PC-9 (cell line): ENCODE results near the gene TRIM44. TPM values are rescaled to one million over a fixed set of nuclear protein-coding genes. Genes with fewer than 3 reads are reported as not detected.

ENCODE experiments used
- BruUV-seq: library from RNA; stranded (reverse); fragments of 400-500 nt; replicated peaks from 2 replicates; lab custom pipeline; 2021; lab: Mats Ljungman, UMichigan
- CTCF ChIA-PET: fragments of 300-600 bp; sonication (Branson Sonifier 250); formaldehyde crosslinking; loops from one replicate; lab custom pipeline; 2022; ENCODE audit warnings: antibody characterized with exemption; lab: Charles Lee
- POLR2A ChIA-PET: fragments of 300-600 bp; sonication (Branson Sonifier 250); formaldehyde crosslinking; loops from one replicate; lab custom pipeline; 2022; ENCODE audit warnings: antibody characterized with exemption; ENCODE audit not compliant: unreplicated experiment; lab: Charles Lee
- DNase-seq, 2 experiments: peaks; one replicate each; pipeline versions ENCODE4 v3.0.0 to v3.0.0-alpha.2; 2015 to 2022; ENCODE audit warnings: mixed read lengths in 1 of 2
- H2AFZ ChIP-seq: fragments of 200-600 bp; sonication (generic); 2 replicates; pipeline ENCODE4 v1.8.1; 2017; ENCODE audit warnings: antibody characterized with exemption
- H3F3A ChIP-seq: fragments of 200-600 bp; sonication (generic); 2 replicates; pipeline ENCODE4 v1.8.1; 2017; ENCODE audit warnings: antibody characterized with exemption, mild to moderate bottlenecking, low read depth; ENCODE audit not compliant: insufficient read depth
- H3K27ac ChIP-seq: fragments of 200-600 bp; sonication (generic); 2 replicates; pipeline ENCODE4 v1.6.1; 2016; ENCODE audit warnings: mixed run types
- H3K27me3 ChIP-seq: fragments of 200-600 bp; sonication (generic); 2 replicates; pipeline ENCODE4 v1.6.1; 2016; ENCODE audit warnings: low read depth, mixed run types; ENCODE audit not compliant: insufficient read depth
- H3K36me3 ChIP-seq: fragments of 200-600 bp; sonication (generic); 2 replicates; pipeline ENCODE4 v1.6.1; 2016; ENCODE audit warnings: low read depth, mixed run types
- H3K4me1 ChIP-seq: fragments of 200-600 bp; sonication (generic); replicated peaks from 2 replicates; pipeline ENCODE4 v1.6.1; 2016; ENCODE audit warnings: mixed run types; ENCODE audit not compliant: insufficient read depth
- H3K4me2 ChIP-seq: fragments of 200-600 bp; sonication (generic); 2 replicates; pipeline ENCODE4 v1.6.1; 2017; ENCODE audit warnings: mixed run types
- H3K4me3 ChIP-seq: fragments of 200-600 bp; sonication (generic); 2 replicates; pipeline ENCODE4 v1.6.1; 2016; ENCODE audit warnings: mixed run types
- H3K79me2 ChIP-seq: fragments of 200-600 bp; sonication (generic); 2 replicates; pipeline ENCODE4 v1.6.1; 2017; ENCODE audit warnings: low read depth, mixed run types
- H3K9me2 ChIP-seq: fragments of 200-600 bp; sonication (generic); 2 replicates; pipeline ENCODE4 v1.8.1; 2017; ENCODE audit warnings: mild to moderate bottlenecking; ENCODE audit not compliant: insufficient read depth
- H3K9me3 ChIP-seq: fragments of 200-600 bp; sonication (generic); 2 replicates; pipeline ENCODE4 v1.8.1; 2016; ENCODE audit warnings: low read depth; ENCODE audit not compliant: insufficient read depth
- H4K20me1 ChIP-seq: fragments of 200-600 bp; sonication (generic); 2 replicates; pipeline ENCODE4 v1.8.1; 2017; ENCODE audit not compliant: insufficient read depth
- EZH2 ChIP-seq: fragments of 200-600 bp; sonication (generic); IDR thresholded peaks from 2 replicates; pipeline ENCODE4 v1.8.0; 2017; ENCODE audit warnings: antibody characterized with exemption, low read depth
- intact Hi-C: fragments of 100-400 bp; cut with micrococcal nuclease; formaldehyde crosslinking; loops from one replicate; pipeline ENCODE4 v1.10.0; 2022; ENCODE audit not compliant: unreplicated experiment
- total RNA-seq: library from RNA; stranded (reverse); gene quantifications from 2 replicates; pipeline ENCODE4 v1.2.3, GENCODE V29; 2021
- TF ChIP-seq, protein P1 (sequence below): fragments of 200-600 bp; sonication (generic); conservative IDR thresholded peaks from 2 replicates; pipeline ENCODE4 v1.6.1; 2017; ENCODE audit warnings: mixed run types, antibody characterized with exemption, mild to moderate bottlenecking, moderate library complexity

TRIM44 gene
- total RNA-seq, 1 experiment from 2014 or later: 100 TPM

DNA sequence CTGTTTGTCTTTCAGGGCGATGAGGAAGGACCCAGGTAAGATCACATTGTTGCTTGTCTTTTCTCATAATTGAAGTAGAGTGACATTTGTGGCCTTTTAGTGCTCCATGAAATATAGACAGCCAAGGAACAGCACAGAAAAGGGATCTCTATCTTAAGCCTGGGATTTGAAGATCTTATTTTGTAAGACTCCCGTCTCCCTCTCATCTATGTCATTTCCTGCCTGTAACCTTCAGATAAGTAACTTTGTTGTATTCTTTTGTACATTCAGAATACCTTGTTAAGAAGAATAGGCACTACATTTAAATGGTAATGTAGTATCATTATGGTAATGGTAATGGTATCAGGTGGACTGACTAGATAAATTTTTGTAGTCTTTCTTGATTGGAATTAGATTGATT is 72.8 kb downstream of the TRIM44 start:
- intact Hi-C loops: no loop called here
- Histone ChIP-seq H3K4me3 (no peak overlapping the region), H4K20me1 (peaks cover 4% of the 10 kb centered on the region), H3K9me3 (peaks cover 5% of the 10 kb centered on the region), H3K27me3 (no peaks in the 10 kb centered on the region), H3K79me2 (0 out of 2 replicates have a peak, but pooled peaks cover 5% of the 10 kb centered on the region), H3K27ac (no peak overlapping the region), H3K36me3 (peaks cover 30% of the 10 kb centered on the region; the same call in 1 of the 2 replicates), H3K9me2 (no peaks in the 10 kb centered on the region), H2AFZ (no peak overlapping the region), H3K4me1 (no peaks in the 10 kb centered on the region), H3K4me2 (no peak overlapping the region), H3F3A (peaks cover 4% of the 10 kb centered on the region; the same call in 1 of the 2 replicates)
- ChIA-PET POLR2A (no interaction called here), CTCF (interaction anchor here (1.2 kb wide), 1 partner anchor 87 kb away, joined by 6 read pairs; no protein-coding TSS in a partner anchor)
- TF ChIP-seq, protein P1, sequence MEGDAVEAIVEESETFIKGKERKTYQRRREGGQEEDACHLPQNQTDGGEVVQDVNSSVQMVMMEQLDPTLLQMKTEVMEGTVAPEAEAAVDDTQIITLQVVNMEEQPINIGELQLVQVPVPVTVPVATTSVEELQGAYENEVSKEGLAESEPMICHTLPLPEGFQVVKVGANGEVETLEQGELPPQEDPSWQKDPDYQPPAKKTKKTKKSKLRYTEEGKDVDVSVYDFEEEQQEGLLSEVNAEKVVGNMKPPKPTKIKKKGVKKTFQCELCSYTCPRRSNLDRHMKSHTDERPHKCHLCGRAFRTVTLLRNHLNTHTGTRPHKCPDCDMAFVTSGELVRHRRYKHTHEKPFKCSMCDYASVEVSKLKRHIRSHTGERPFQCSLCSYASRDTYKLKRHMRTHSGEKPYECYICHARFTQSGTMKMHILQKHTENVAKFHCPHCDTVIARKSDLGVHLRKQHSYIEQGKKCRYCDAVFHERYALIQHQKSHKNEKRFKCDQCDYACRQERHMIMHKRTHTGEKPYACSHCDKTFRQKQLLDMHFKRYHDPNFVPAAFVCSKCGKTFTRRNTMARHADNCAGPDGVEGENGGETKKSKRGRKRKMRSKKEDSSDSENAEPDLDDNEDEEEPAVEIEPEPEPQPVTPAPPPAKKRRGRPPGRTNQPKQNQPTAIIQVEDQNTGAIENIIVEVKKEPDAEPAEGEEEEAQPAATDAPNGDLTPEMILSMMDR: no peak
- no peak for TF ChIP-seq EZH2
- no peak for DNase-seq
- BruUV-seq: no TSS peak

DNA sequence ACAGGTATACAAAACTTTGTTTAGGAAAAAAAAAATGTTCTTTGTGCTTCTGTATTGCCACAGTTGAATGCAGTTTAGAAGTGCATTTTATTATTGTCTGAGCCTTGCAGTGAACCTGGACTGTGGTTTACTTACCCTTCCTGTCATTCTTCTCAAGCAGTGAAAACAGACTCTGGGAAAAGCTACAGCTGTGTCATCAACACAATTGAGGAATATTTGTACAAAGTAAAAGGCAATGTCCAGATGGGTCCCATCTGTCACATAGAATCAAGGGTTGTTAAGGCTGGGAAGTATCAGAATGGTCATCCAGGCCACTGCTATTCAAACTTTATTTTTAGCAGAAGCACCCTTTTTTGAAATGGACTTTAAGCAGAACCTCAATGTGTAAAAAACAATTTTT is 73.3 kb downstream of the TRIM44 start:
- H3K4me3 ChIP-seq: no peak overlapping the region
- 0 out of 2 replicates have a peak, but pooled peaks cover 5% of the 10 kb centered on the region for H3K79me2 ChIP-seq
- H3K27ac ChIP-seq: no peak overlapping the region
- BruUV-seq: no TSS peak
- ChIA-PET CTCF (no interaction called here), POLR2A (no interaction called here)
- H3K4me1 ChIP-seq: no peaks in the 10 kb centered on the region
- intact Hi-C loops: no loop called here
- no peaks in the 10 kb centered on the region for H3K9me2 ChIP-seq
- H3K36me3 ChIP-seq: peaks cover 28% of the 10 kb centered on the region; the same call in 1 of the 2 replicates
- DNase-seq: no peak
- no peak overlapping the region for H2AFZ ChIP-seq
- H3F3A ChIP-seq: peaks cover 3% of the 10 kb centered on the region; the same call in 1 of the 2 replicates
- peaks cover 4% of the 10 kb centered on the region for H4K20me1 ChIP-seq
- TF ChIP-seq EZH2: no peak
- TF ChIP-seq, protein P1: no peak
- no peak overlapping the region for H3K4me2 ChIP-seq
- peaks cover 4% of the 10 kb centered on the region for H3K9me3 ChIP-seq
- no peaks in the 10 kb centered on the region for H3K27me3 ChIP-seq

DNA sequence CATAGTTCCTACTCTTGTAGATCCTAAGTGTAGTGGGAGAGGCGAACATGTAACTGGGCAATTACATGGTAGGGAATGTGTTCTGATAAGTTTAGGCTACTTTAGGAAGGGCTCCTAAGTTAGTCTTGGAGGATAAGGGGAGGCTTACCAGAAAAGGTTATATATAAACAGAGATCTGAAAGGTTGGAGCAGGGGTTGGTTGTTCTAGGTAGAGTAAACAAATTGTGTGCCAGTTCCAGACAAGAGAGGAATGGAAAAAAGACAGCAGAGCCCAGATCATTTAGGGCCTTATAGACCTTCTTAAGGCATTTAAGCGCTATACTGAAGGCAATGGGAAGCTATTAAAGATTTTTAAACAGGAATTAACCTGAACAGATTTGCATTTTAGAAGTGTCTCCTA is 74.4 kb downstream of the TRIM44 start:
- Histone ChIP-seq H3K9me3 (no peaks in the 10 kb centered on the region), H3K4me2 (no peak overlapping the region), H4K20me1 (peaks cover 4% of the 10 kb centered on the region), H3K27ac (no peak overlapping the region), H3K4me1 (no peaks in the 10 kb centered on the region), H3K9me2 (no peaks in the 10 kb centered on the region), H3F3A (peaks cover 3% of the 10 kb centered on the region; the same call in 1 of the 2 replicates), H3K4me3 (no peak overlapping the region), H3K36me3 (0 out of 2 replicates have a peak, but pooled peaks cover 24% of the 10 kb centered on the region), H3K27me3 (no peaks in the 10 kb centered on the region), H2AFZ (no peak overlapping the region), H3K79me2 (0 out of 2 replicates have a peak, but pooled peaks cover 5% of the 10 kb centered on the region)
- POLR2A ChIA-PET: no interaction called here
- CTCF ChIA-PET: no interaction called here
- no peak for DNase-seq
- TF ChIP-seq EZH2: no peak
- TF ChIP-seq, protein P1: no peak
- no TSS peak for BruUV-seq
- intact Hi-C loops: no loop called here
